ENCODE data around the gene OPHN1. TPM values are rescaled to one million over a fixed set of nuclear protein-coding genes. Genes with fewer than 3 reads are reported as not detected.
A peak's percentile ranks its signal among the peaks of the same experiment; 100 is the strongest.

Gene OPHN1
- total RNA-seq, 4 donors from 2014 or later: 7.0 to 11.5 (median 10.5) TPM

DNA sequence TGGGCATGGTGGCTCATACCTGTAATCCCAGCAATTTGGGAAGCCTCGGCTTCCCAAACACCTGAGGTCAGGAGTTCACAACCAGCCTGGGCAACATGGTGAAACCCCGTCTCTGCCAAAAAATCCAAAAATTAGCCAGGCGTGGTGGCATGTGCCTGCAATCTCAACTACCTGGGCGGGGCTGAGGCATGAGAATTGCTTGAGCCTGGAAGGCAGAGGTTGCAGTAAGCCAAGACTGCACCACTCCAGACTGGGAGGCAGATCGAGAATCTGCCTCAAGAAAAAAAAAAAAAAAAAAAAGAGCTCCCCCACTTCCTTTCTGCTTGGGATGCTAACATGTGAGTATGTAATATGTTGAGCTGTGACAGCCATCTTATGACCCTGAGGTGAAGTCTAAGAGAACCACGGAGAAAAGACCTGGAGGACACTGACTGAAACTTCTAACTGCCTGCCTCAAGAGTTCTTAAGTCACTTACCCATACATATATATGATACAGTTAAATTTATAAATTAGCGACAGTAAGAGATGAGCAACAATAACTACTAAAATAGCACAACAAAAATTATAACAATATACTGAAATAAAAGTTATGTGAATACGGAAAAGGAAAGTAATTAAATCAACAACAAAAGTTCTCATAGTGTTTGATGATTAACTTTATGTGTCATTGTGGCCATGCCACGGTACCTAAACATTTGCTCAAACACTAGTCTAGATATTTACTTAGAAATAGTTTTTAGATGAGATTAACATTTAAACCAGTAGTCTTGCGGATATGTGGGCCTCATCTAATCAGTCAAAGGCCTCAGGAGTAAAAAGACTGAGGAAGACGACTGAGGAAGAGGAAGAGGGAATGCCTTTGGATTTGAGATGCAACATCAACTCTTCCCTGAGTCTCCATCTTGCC lies 178.3 kb downstream of the OPHN1 start:
- Histone ChIP-seq H3K4me1 (no peaks in the 10 kb centered on the region), H3K4me3 (replicated peaks in 1 of 3) (no peak overlapping the region), H3K36me3 (no peaks in the 10 kb centered on the region), H3K27ac (no peak overlapping the region), H3K9me3 (no peaks in the 10 kb centered on the region), H3K27me3 (no peaks in the 10 kb centered on the region)
- TF ChIP-seq POLR2A (IDR thresholded peaks at IDR 0.05): no peak
- TF ChIP-seq CTCF (IDR thresholded peaks at IDR 0.05): no peak
- 79 to 82% methylated on average over 9 to 10 of the region's 11 CpGs for WGBS, 2 donors
- intact Hi-C loops (cut with DNase I): no loop called here
- peak; percentile 45 to 57 for DNase-seq

DNA sequence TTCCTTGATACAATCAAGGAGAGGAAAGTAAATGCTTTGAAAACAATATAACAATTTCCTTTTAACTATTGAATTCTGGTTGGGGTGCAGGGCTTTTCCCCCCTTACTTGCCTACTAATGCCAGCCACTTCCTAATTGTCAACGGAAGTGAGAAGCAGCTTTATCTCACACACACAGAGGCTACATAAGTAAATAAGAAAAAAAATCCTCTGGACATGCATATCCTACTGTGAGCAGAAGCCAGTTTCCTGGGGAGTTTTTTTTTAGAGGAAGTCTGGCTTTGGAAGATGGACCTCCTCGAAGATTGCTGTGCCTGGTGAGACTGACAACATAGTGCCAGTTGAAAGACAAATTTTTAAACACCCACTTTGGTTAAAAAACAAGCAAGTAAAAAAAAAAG lies 180.6 kb downstream of the OPHN1 start:
- Histone ChIP-seq H3K27me3 (no peaks in the 10 kb centered on the region), H3K4me3 (replicated peaks in 1 of 3) (no peak overlapping the region), H3K4me1 (no peaks in the 10 kb centered on the region), H3K9me3 (no peaks in the 10 kb centered on the region), H3K36me3 (no peaks in the 10 kb centered on the region), H3K27ac (no peak overlapping the region)
- DNase-seq: no peak
- intact Hi-C loops (cut with DNase I): no loop called here
- WGBS, 2 donors: 42 to 57% methylated on average over 2 of the region's 2 CpGs
- no peak for TF ChIP-seq CTCF (IDR thresholded peaks at IDR 0.05)

- Histone ChIP-seq H3K27ac (no peak overlapping the region), H3K4me1 (no peaks in the 10 kb centered on the region), H3K9me3 (no peaks in the 10 kb centered on the region), H3K4me3 (replicated peaks in 1 of 3) (no peak overlapping the region), H3K27me3 (no peaks in the 10 kb centered on the region), H3K36me3 (no peaks in the 10 kb centered on the region)
- TF ChIP-seq POLR2A (IDR thresholded peaks at IDR 0.05): no peak
- intact Hi-C loops (cut with DNase I): no loop called here
- no peak for DNase-seq
- WGBS, 2 donors: 74 to 80% methylated on average over 2 of the region's 2 CpGs
Measured at GRCh38 chrX:68249903-68250302, 183.4 kb downstream of the OPHN1 start.

DNA sequence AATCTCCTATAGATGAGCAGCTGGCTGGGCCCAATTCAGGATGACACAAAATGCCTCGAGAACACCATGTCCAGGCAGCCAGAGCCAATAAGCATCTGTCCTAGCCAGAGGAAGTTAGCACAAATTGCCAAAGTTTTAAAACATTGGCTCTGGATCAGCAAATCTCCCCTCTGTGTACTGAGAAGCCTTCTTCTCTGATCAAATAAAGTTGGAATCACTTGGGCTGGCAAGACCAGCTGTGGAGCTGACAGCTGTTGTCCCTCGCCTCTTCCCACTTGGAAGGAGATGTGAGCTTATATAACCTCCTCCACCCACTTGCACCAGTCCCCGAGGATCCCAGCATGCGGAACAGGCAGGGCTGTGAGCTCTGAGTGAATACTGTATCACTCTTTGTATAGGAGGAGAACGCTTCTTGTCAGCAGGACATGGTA lies 183.9 kb downstream of the OPHN1 start:
- H3K27me3 ChIP-seq: no peaks in the 10 kb centered on the region
- no peaks in the 10 kb centered on the region for H3K36me3 ChIP-seq
- no peak overlapping the region for H3K27ac ChIP-seq
- DNase-seq: no peak
- no peaks in the 10 kb centered on the region for H3K9me3 ChIP-seq
- intact Hi-C loops (cut with DNase I): no loop called here
- TF ChIP-seq CTCF (IDR thresholded peaks at IDR 0.05): no peak
- no peak for TF ChIP-seq POLR2A (IDR thresholded peaks at IDR 0.05)
- H3K4me1 ChIP-seq: no peaks in the 10 kb centered on the region
- no peak overlapping the region for H3K4me3 ChIP-seq (replicated peaks in 1 of 3)
- WGBS, 2 donors: 59 to 66% methylated on average over 4 to 5 of the region's 5 CpGs

DNA sequence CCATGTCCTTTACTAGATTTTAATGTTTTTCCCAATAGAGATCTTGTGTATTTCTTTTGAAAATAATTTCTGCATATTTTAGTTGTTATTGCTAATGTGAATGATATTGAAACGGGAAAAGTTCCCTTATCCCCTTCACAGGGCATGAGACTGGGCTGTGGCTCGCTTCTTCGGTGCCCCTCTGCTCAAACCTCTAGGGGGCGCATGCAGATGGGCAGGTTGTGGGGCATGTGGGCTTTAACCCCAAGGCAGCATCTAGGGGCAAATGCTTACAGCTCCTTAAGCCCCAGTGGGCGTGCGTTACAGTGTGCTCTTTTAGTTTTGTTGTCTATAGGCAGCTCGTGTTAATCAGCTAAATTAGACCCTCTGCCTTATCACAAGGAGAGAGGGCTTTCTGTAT lies 194.7 kb downstream of the OPHN1 start:
- Histone ChIP-seq H3K36me3 (no peaks in the 10 kb centered on the region), H3K27me3 (no peaks in the 10 kb centered on the region), H3K4me3 (replicated peaks in 1 of 3) (no peak overlapping the region), H3K4me1 (no peaks in the 10 kb centered on the region), H3K27ac (no peak overlapping the region), H3K9me3 (no peaks in the 10 kb centered on the region)
- 86 to 90% methylated on average over 4 to 7 of the region's 7 CpGs for WGBS, 2 donors
- intact Hi-C loops (cut with DNase I): no loop called here
- TF ChIP-seq CTCF (IDR thresholded peaks at IDR 0.05): peak in 1 of 6 experiments; percentile 21
- no peak for TF ChIP-seq POLR2A (IDR thresholded peaks at IDR 0.05)
- DNase-seq: no peak
